ENCODE measurements around the gene RALGAPA2. TPM values are rescaled to one million over a fixed set of nuclear protein-coding genes. Genes with fewer than 3 reads are reported as not detected.

Gene RALGAPA2
- total RNA-seq, 2 experiments from 2014 or later = 20.2 to 26.4 TPM

GRCh38 chr20:20411402-20411801, 301.0 kb downstream of the RALGAPA2 start:
- no peaks in the 10 kb centered on the region for H3K9me3 Mint-ChIP-seq (ENCODE audit: low read depth)
- no peak for ATAC-seq
- peak overlapping the region; percentile 63 for H3K4me3 Mint-ChIP-seq
- ChIA-PET POLR2A (no interaction called here), CTCF (interaction anchor here (0.8 to 2.3 kb wide), 4 partner anchors 40 to 414 kb away, joined by 3 to 8 read pairs (median 3); no protein-coding TSS in a partner anchor)
- peak overlapping the region; percentile 92 for H3K27ac Mint-ChIP-seq
- DNase-seq = no peak
- peaks cover 52% of the 10 kb centered on the region for H3K4me1 Mint-ChIP-seq
- no peaks in the 10 kb centered on the region for H3K27me3 Mint-ChIP-seq
- intact Hi-C loops (cut with DNase I, micrococcal nuclease) = no loop called here
- H3K36me3 Mint-ChIP-seq (ENCODE audit: low read depth) = peaks cover 17% of the 10 kb centered on the region

DNA sequence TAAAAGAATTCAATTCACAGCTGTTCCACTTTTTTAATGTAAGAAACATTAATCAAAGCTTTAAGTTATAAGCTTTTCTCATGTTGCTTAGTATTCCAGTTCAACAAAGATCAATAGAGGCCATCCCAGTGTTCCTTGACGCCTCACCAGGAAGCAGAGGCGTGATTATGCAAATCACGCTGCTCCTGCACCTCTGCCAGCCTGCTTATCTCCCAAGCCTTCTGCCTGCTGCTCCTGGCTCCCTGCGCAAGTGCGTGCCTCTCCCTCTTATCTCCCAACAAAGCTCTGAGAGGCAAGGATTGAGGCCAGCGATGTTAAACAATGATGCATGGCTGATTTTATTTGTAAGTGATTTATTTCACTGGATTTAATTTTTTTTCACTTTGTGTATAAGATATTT, 301.8 kb downstream of the RALGAPA2 start:
- intact Hi-C loops (cut with DNase I, micrococcal nuclease) = no loop called here
- peak overlapping the region; percentile 63 for H3K4me3 Mint-ChIP-seq
- H3K4me1 Mint-ChIP-seq = peaks cover 49% of the 10 kb centered on the region
- ChIA-PET CTCF (interaction anchor here (0.8 to 2.3 kb wide), 6 partner anchors 15 to 183 kb away, joined by 3 to 8 read pairs (median 3); no protein-coding TSS in a partner anchor), POLR2A (no interaction called here)
- H3K36me3 Mint-ChIP-seq (ENCODE audit: low read depth) = peaks cover 20% of the 10 kb centered on the region
- peak overlapping the region; percentile 45 for H3K27ac Mint-ChIP-seq
- DNase-seq (no peak), ATAC-seq (no peak)
- H3K27me3 Mint-ChIP-seq = no peaks in the 10 kb centered on the region
- H3K9me3 Mint-ChIP-seq (ENCODE audit: low read depth) = no peaks in the 10 kb centered on the region

- peak overlapping the region; percentile 9 for H3K27ac Mint-ChIP-seq
- ATAC-seq = no peak
- intact Hi-C loops (cut with DNase I, micrococcal nuclease) = no loop called here
These were observed 303.1 kb downstream of the RALGAPA2 start for GRCh38 chr20:20409331-20409730.

GRCh38 chr20:20407891-20408805, 304.3 kb downstream of the RALGAPA2 start:
- DNase-seq (no peak), ATAC-seq (no peak)
- Mint-ChIP-seq H3K9me3 (ENCODE audit: low read depth) (no peaks in the 10 kb centered on the region), H3K4me3 (no peak overlapping the region), H3K27ac (no peak overlapping the region), H3K4me1 (peaks cover 34% of the 10 kb centered on the region), H3K36me3 (ENCODE audit: low read depth) (peaks cover 25% of the 10 kb centered on the region), H3K27me3 (no peaks in the 10 kb centered on the region)
- ChIA-PET POLR2A (no interaction called here), CTCF (interaction anchor here (0.6 to 0.9 kb wide), 2 partner anchors 8 to 84 kb away, joined by 3 to 4 read pairs; no protein-coding TSS in a partner anchor)
- intact Hi-C loops (cut with DNase I, micrococcal nuclease) = no loop called here

More at GRCh38 chr20:20409331-20409730, 303.1 kb downstream of the RALGAPA2 start:
- peaks cover 22% of the 10 kb centered on the region for H3K36me3 Mint-ChIP-seq (ENCODE audit: low read depth)
- no peaks in the 10 kb centered on the region for H3K9me3 Mint-ChIP-seq (ENCODE audit: low read depth)
- peaks cover 41% of the 10 kb centered on the region for H3K4me1 Mint-ChIP-seq
- no peak overlapping the region for H3K4me3 Mint-ChIP-seq
- H3K27me3 Mint-ChIP-seq = no peaks in the 10 kb centered on the region
- ChIA-PET CTCF (interaction anchor here (0.7 to 1.8 kb wide), 5 partner anchors 9 to 83 kb away, joined by 3 to 5 read pairs (median 3); no protein-coding TSS in a partner anchor), POLR2A (no interaction called here)
- no peak for DNase-seq

GRCh38 chr20:20406306-20406705, 306.1 kb downstream of the RALGAPA2 start:
- H3K36me3 Mint-ChIP-seq (ENCODE audit: low read depth) = peaks cover 17% of the 10 kb centered on the region
- no peaks in the 10 kb centered on the region for H3K27me3 Mint-ChIP-seq
- no peak for DNase-seq
- ATAC-seq = no peak
- peaks cover 15% of the 10 kb centered on the region for H3K4me1 Mint-ChIP-seq
- ChIA-PET CTCF (no interaction called here), POLR2A (no interaction called here)
- no peaks in the 10 kb centered on the region for H3K9me3 Mint-ChIP-seq (ENCODE audit: low read depth)
- no peak overlapping the region for H3K4me3 Mint-ChIP-seq
- intact Hi-C loops (cut with DNase I, micrococcal nuclease) = no loop called here
- peak overlapping the region; percentile 14 for H3K27ac Mint-ChIP-seq

- H3K27ac Mint-ChIP-seq = no peak overlapping the region
- H3K9me3 Mint-ChIP-seq (ENCODE audit: low read depth) = no peaks in the 10 kb centered on the region
- intact Hi-C loops (cut with DNase I, micrococcal nuclease) = no loop called here
- ChIA-PET CTCF (interaction anchor here (0.9 kb wide), 1 partner anchor 15 kb away, joined by 3 read pairs; no protein-coding TSS in a partner anchor), POLR2A (no interaction called here)
- DNase-seq (no peak), ATAC-seq (no peak)
- peaks cover 19% of the 10 kb centered on the region for H3K36me3 Mint-ChIP-seq (ENCODE audit: low read depth)
- H3K4me3 Mint-ChIP-seq = no peak overlapping the region
- peaks cover 12% of the 10 kb centered on the region for H3K4me1 Mint-ChIP-seq
- H3K27me3 Mint-ChIP-seq = no peaks in the 10 kb centered on the region
These were observed 306.8 kb downstream of the RALGAPA2 start for GRCh38 chr20:20405623-20406022.

DNA sequence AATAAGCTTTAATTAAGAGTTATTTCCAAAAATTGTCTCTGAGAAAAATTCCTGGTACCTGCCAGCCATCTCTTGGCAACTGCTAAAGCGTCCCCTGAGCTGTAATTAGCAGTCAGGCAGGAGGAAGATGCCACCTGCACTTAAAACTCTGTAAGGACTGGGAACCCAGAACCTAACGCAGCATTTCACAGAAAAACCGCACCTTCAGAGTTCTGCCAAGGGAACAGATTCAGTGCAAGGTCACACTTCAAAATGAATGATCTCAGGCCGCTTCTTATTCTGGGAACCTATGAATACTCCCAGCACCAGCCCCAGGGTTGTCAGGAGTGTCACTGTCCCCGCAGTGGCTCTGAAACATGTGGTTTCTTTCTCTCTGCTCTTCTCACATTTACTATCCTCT, 307.8 kb downstream of the RALGAPA2 start:
- Mint-ChIP-seq H3K27ac (peak overlapping the region; percentile 67), H3K36me3 (ENCODE audit: low read depth) (peaks cover 18% of the 10 kb centered on the region), H3K4me1 (peaks cover 10% of the 10 kb centered on the region), H3K27me3 (no peaks in the 10 kb centered on the region), H3K4me3 (no peak overlapping the region), H3K9me3 (ENCODE audit: low read depth) (no peaks in the 10 kb centered on the region)
- CTCF ChIA-PET = interaction anchor here (0.9 kb wide), 1 partner anchor 16 kb away, joined by 3 read pairs; no protein-coding TSS in a partner anchor
- POLR2A ChIA-PET = no interaction called here
- no peak for DNase-seq
- no peak for ATAC-seq
- intact Hi-C loops (cut with DNase I, micrococcal nuclease) = no loop called here

- no peak overlapping the region for H3K27ac Mint-ChIP-seq
- H3K27me3 Mint-ChIP-seq = no peaks in the 10 kb centered on the region
- ChIA-PET POLR2A (no interaction called here), CTCF (no interaction called here)
- DNase-seq (no peak), ATAC-seq (no peak)
- H3K36me3 Mint-ChIP-seq (ENCODE audit: low read depth) = peaks cover 17% of the 10 kb centered on the region
- H3K4me1 Mint-ChIP-seq = peaks cover 9% of the 10 kb centered on the region
- intact Hi-C loops (cut with DNase I, micrococcal nuclease) = no loop called here
- H3K9me3 Mint-ChIP-seq (ENCODE audit: low read depth) = no peaks in the 10 kb centered on the region
- no peak overlapping the region for H3K4me3 Mint-ChIP-seq
These were observed 310.5 kb downstream of the RALGAPA2 start for GRCh38 chr20:20401991-20402390.

GRCh38 chr20:20399531-20400500, 312.6 kb downstream of the RALGAPA2 start:
- ATAC-seq = no peak
- H3K27ac Mint-ChIP-seq = no peak overlapping the region
- no peaks in the 10 kb centered on the region for H3K27me3 Mint-ChIP-seq
- DNase-seq = no peak
- no peaks in the 10 kb centered on the region for H3K9me3 Mint-ChIP-seq (ENCODE audit: low read depth)
- intact Hi-C loops (cut with DNase I, micrococcal nuclease) = no loop called here
- ChIA-PET POLR2A (no interaction called here), CTCF (interaction anchor here (1.0 kb wide), 1 partner anchor 9 kb away, joined by 3 read pairs; no protein-coding TSS in a partner anchor)
- peaks cover 14% of the 10 kb centered on the region for H3K36me3 Mint-ChIP-seq (ENCODE audit: low read depth)
- H3K4me3 Mint-ChIP-seq = no peak overlapping the region
- peaks cover under 1% of the 10 kb centered on the region for H3K4me1 Mint-ChIP-seq

DNA sequence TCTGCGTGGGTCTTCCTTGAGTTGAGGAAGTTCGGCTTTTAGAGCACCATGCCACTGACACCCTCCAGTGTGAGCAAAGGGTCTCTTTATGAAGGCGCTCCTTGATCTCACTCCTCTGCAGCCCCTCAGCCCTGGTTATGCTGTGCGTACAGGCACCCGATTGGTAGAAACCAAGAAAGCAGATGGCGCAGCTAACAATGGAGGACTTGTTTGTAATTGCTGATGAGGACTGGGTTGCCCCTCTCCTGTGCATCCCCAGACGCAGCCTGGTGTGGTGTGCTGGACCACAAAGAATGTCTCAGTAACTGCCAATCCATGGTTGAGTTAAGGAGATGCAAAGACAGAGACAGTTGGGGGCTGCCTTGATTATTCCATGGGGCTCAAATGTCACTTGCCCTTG, 314.3 kb downstream of the RALGAPA2 start:
- Mint-ChIP-seq H3K27ac (no peak overlapping the region), H3K4me1 (no peaks in the 10 kb centered on the region), H3K27me3 (no peaks in the 10 kb centered on the region), H3K4me3 (no peak overlapping the region), H3K36me3 (ENCODE audit: low read depth) (peaks cover 12% of the 10 kb centered on the region), H3K9me3 (ENCODE audit: low read depth) (no peaks in the 10 kb centered on the region)
- intact Hi-C loops (cut with DNase I, micrococcal nuclease) = no loop called here
- ChIA-PET POLR2A (no interaction called here), CTCF (no interaction called here)
- ATAC-seq = no peak
- DNase-seq = no peak

DNA sequence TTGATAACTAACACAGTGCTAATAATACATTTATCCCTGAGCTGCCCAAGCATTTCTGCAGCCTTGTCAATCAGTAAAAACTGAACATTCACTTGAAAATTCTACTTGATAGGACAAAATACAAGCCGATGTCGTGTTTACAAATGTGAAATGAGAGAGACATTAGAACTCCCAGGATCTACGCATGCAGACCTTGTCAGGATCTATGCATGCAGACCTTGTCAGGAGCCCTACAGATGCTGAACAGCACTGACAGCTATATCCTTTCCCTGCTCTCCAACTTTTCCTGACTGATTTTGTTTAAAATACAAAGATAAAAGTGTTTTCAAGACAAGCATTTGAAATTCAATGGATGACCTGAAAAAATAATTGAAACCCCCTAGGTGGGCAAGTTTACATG, 315.6 kb downstream of the RALGAPA2 start:
- H3K27ac Mint-ChIP-seq = no peak overlapping the region
- no peak for DNase-seq
- H3K4me3 Mint-ChIP-seq = no peak overlapping the region
- no peaks in the 10 kb centered on the region for H3K9me3 Mint-ChIP-seq (ENCODE audit: low read depth)
- no peaks in the 10 kb centered on the region for H3K4me1 Mint-ChIP-seq
- peaks cover 10% of the 10 kb centered on the region for H3K36me3 Mint-ChIP-seq (ENCODE audit: low read depth)
- ATAC-seq = no peak
- CTCF ChIA-PET = no interaction called here
- no peaks in the 10 kb centered on the region for H3K27me3 Mint-ChIP-seq
- intact Hi-C loops (cut with DNase I, micrococcal nuclease) = no loop called here
- POLR2A ChIA-PET = no interaction called here

Measured in activated CD4-positive, alpha-beta T cell treated with anti-CD3 and anti-CD28 coated beads for 36 hours (primary cell).